Suprapubic skin (tissue), 4 donors: ENCODE data around the gene PHKB.

Experiments
- CTCF ChIP-seq, 2 donors: fragments of 200-600 bp in 1 of 2; fragments of 450-650 bp in 1 of 2; sonication (generic) in 1 of 2; IDR thresholded peaks; one replicate each; pipeline ENCODE4 v1.5.1; 2016 to 2019; ENCODE audit warnings: antibody characterized with exemption in 2 of 2, mild to moderate bottlenecking in 1 of 2, moderate library complexity in 1 of 2
- EP300 ChIP-seq: sonication (generic); formaldehyde crosslinking; IDR thresholded peaks from one replicate; pipeline ENCODE4 v1.6.1; 2017; ENCODE audit warnings: antibody characterized with exemption
- POLR2A ChIP-seq, 2 donors: fragments of 450-650 bp; IDR thresholded peaks; one replicate each; pipeline ENCODE4 v1.6.1; 2017; ENCODE audit warnings: antibody characterized with exemption in 2 of 2, mild to moderate bottlenecking in 2 of 2, moderate library complexity in 2 of 2
- POLR2AphosphoS5 ChIP-seq, 3 donors: sonication (generic); formaldehyde crosslinking; IDR thresholded peaks; one replicate each; pipeline ENCODE4 v1.6.1; 2017; ENCODE audit warnings: antibody characterized with exemption in 3 of 3

GRCh38 chr16:47667956-47668355 lies 206.8 kb downstream of the PHKB start:
- TF ChIP-seq EP300 (no peak), POLR2AphosphoS5 (IDR thresholded peaks at IDR 0.05) (no peak), CTCF (IDR thresholded peaks at IDR 0.05) (no peak), POLR2A (IDR thresholded peaks at IDR 0.05) (no peak)
